Cardiac fibroblast (primary cell): ENCODE data around the gene PLCG2.

Source experiments
- DNase-seq, 2 donors: peaks; one replicate each; pipeline versions ENCODE4 v3.0.0 to v3.0.0-alpha.2; 2010; ENCODE audit warnings: low read depth in 2 of 2
- H3K4me3 ChIP-seq, 2 donors: replicated peaks in 1 of 2; 1 replicate in 1 of 2; 2 replicates in 1 of 2; pipeline ENCODE4 v1.5.1; 2011; ENCODE audit warnings: low read depth in 2 of 2, low read length in 2 of 2, mild to moderate bottlenecking in 2 of 2, moderate library complexity in 1 of 2
- TF ChIP-seq, protein P1 (sequence below): IDR thresholded peaks from one replicate; pipeline ENCODE4 v1.5.1; 2011; ENCODE audit warnings: low read depth, mild to moderate bottlenecking, low read length, inconsistent platforms

Gene PLCG2

GRCh38 chr16:81817789-81818567, 38.9 kb downstream of the PLCG2 start:
- TF ChIP-seq, protein P1, sequence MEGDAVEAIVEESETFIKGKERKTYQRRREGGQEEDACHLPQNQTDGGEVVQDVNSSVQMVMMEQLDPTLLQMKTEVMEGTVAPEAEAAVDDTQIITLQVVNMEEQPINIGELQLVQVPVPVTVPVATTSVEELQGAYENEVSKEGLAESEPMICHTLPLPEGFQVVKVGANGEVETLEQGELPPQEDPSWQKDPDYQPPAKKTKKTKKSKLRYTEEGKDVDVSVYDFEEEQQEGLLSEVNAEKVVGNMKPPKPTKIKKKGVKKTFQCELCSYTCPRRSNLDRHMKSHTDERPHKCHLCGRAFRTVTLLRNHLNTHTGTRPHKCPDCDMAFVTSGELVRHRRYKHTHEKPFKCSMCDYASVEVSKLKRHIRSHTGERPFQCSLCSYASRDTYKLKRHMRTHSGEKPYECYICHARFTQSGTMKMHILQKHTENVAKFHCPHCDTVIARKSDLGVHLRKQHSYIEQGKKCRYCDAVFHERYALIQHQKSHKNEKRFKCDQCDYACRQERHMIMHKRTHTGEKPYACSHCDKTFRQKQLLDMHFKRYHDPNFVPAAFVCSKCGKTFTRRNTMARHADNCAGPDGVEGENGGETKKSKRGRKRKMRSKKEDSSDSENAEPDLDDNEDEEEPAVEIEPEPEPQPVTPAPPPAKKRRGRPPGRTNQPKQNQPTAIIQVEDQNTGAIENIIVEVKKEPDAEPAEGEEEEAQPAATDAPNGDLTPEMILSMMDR = no peak
- no peak overlapping the region for H3K4me3 ChIP-seq
- DNase-seq = no peak

GRCh38 chr16:81818568-81818896, 39.4 kb downstream of the PLCG2 start:
- DNase-seq = no peak
- TF ChIP-seq, protein P1 = no peak
- no peak overlapping the region for H3K4me3 ChIP-seq

- DNase-seq = no peak
- TF ChIP-seq, protein P1 = no peak
- H3K4me3 ChIP-seq = no peak overlapping the region
Observed at GRCh38 chr16:81818905-81819304, 39.8 kb downstream of the PLCG2 start.

GRCh38 chr16:81821436-81822128, 42.5 kb downstream of the PLCG2 start:
- DNase-seq = no peak
- TF ChIP-seq, protein P1 = no peak
- H3K4me3 ChIP-seq = no peak overlapping the region

DNA sequence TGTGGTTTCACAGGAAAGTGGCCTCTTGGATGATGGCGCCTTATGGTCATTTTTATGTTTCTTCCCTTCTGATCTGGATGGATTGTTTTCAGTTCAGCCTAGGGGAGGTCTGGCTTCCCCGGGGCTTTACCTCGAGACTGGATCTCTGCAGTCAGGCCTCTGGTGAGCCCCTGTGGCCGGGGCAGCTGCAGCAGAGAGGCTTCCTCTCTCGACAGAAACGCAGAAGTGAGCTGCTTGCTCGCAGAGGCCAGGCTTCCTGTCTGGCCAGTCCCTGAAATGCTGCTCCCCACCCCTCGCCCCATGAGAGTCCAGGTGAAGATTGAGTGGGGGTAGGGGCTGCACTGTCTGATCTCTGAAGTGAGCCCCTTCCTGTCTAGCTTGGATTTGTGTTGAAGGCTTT, 44.0 kb downstream of the PLCG2 start:
- TF ChIP-seq, protein P1 = no peak
- no peak overlapping the region for H3K4me3 ChIP-seq
- no peak for DNase-seq

DNA sequence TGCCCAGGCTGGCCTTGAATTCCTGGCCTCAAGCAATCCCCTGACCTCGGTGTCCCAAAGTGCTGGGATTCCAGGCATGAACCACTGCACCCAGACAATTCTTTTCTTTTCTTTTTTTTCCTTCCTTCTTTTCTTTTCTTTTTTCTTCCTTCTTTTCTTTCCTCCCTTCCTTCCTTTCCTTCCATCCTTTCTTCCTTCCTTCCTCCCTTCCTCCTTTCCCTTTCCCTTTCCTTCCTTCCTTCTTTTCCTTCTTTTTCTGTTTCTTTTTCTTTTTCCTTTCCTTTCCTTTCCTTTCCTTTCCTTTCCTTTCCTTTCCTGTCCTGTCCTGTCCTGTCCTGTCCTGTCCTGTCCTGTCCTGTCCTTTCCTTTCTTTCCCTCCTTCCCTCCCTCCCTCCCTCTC, 44.6 kb downstream of the PLCG2 start:
- H3K4me3 ChIP-seq = no peak overlapping the region
- DNase-seq = no peak
- TF ChIP-seq, protein P1 = no peak
